SKM-1 treated with dmso at 0.1 percent for 144 hours (cell line): ENCODE measurements around the gene RXFP2.

Experiments used
- DNase-seq: peaks from one replicate; lab custom pipeline; 2025; ENCODE audit not compliant: unreplicated experiment; lab: John Stamatoyannopoulos, UW

RXFP2 gene, protein sequence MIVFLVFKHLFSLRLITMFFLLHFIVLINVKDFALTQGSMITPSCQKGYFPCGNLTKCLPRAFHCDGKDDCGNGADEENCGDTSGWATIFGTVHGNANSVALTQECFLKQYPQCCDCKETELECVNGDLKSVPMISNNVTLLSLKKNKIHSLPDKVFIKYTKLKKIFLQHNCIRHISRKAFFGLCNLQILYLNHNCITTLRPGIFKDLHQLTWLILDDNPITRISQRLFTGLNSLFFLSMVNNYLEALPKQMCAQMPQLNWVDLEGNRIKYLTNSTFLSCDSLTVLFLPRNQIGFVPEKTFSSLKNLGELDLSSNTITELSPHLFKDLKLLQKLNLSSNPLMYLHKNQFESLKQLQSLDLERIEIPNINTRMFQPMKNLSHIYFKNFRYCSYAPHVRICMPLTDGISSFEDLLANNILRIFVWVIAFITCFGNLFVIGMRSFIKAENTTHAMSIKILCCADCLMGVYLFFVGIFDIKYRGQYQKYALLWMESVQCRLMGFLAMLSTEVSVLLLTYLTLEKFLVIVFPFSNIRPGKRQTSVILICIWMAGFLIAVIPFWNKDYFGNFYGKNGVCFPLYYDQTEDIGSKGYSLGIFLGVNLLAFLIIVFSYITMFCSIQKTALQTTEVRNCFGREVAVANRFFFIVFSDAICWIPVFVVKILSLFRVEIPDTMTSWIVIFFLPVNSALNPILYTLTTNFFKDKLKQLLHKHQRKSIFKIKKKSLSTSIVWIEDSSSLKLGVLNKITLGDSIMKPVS

DNA sequence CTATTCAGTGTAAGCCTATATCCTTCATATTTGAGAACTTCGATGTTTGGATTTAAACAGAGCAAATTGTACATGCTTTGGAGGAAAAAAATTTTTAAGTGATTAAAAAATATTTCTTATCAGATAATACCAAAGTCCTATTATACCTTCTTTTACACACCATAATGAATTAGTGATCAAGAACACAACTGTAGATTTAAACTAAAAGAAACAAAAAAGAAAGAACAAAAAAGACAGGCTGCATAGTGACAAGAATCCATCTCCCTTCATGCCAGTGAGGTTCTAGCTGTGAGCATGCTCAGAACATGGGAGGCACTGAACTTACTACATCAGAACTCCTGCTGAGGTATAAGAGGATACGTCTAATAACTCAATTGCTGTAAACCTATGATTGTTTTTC, at the start of gene RXFP2:
Gene RXFP2, plus strand, starts transcription at position 301 of the 400 bp plus-strand sequence. Its CDS starts 87 bp downstream, at position 388.
- DNase-seq = no peak

DNA sequence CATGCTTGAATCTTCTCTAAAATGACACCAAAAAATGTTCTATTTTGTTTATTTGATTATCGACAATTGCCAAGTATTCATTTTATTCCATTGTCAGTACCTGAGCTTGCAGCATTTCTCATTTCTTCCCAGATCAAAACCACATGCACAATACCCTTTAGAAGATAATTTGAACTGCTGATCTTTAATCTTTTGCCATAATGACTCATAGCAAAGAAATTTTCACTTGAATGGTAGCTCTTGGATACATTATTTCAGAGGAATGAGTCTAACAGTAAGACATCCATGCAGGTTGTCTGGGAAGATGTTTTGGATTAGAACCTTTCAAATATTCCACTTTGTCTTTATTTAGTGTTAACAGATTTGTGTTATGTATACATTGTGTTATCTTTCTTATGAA, 42.0 kb upstream of the RXFP2 start:
- no peak for DNase-seq

GRCh38 chr13:31699650-31700049, 39.7 kb upstream of the RXFP2 start:
- no peak for DNase-seq

- DNase-seq = no peak
Observed at GRCh38 chr13:31703780-31704179, 35.5 kb upstream of the RXFP2 start.

DNA sequence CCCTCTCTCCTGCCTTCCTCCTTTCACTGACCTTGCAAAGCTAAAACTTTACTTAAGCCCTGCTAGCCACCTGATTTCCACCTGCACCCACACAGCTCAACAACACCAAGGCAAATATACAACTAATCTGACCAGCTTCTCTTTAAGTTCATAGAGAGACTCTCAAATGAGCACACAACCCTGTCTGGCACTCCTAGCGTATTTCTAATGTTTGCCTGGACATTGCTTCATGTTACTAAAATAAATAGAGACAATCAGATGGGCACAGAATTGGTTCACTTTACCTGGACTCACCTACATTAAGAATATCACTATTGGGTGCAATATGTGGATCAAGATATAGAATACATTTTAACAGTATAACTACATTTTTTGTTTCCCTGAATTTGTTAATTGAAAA, 33.2 kb upstream of the RXFP2 start:
- no peak for DNase-seq

- no peak for DNase-seq
Observed at GRCh38 chr13:31717583-31717982, 21.7 kb upstream of the RXFP2 start.

DNA sequence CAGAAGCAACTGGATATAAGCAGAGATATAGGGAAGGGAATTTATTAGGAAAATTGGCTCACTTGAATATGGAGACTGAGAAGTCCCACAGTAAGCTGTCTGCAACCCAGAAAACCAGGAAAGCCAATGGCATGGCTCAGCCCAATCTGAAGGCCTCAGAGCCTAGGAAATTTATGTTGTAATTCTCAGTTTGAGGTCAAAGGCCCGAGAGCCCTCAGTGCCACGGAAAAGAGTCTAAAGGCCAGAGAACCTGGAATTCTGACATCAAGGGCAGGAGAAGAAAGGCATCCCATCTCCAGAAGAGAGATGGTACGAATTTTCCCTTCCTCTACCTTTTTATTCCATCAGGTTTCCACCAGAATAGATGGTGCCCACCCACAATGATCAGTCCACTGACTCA, 20.1 kb upstream of the RXFP2 start:
- DNase-seq = no peak

GRCh38 chr13:31722673-31723072, 16.7 kb upstream of the RXFP2 start:
- no peak for DNase-seq

DNA sequence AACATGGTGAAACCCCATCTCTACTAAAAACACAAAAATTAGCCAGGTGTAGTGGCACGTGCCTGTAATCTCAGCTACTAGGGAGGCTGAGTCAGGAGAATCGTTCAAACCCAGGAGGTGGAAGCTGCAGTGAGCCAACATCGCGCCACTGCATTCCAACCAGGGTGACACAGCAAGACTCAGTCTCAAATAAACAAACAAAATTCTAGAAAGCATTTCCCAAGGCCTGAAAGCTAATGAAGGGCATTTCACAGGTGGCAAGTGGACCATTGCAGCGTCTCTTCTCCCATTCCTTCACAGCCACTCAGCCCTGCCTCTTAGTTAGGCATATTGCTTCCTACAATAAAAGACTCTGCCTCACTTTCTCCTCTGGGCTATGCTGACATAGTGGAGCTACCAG, 13.5 kb upstream of the RXFP2 start:
- DNase-seq = no peak

GRCh38 chr13:31731921-31732320, 7.4 kb upstream of the RXFP2 start:
- no peak for DNase-seq

GRCh38 chr13:31733066-31733465, 6.3 kb upstream of the RXFP2 start:
- DNase-seq = no peak

DNA sequence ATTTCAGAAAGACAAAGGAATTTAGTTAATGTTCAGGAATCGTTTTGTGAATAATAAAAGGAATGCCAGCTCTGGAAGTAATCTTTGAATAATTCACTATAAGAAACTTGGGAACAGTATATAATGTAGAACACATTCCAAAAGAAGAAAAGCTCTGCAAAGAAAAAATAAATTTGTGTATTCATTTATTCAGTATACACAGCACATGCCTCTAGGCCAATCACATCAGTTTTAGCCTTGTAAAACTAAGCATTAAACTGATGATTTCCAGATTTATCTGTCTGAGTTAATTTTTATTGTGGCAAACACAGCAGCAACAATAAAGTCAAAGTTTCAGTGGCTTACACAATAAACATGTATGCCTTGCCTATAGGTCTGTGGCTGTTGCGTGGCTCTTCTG, 5.7 kb upstream of the RXFP2 start:
- DNase-seq = no peak

DNA sequence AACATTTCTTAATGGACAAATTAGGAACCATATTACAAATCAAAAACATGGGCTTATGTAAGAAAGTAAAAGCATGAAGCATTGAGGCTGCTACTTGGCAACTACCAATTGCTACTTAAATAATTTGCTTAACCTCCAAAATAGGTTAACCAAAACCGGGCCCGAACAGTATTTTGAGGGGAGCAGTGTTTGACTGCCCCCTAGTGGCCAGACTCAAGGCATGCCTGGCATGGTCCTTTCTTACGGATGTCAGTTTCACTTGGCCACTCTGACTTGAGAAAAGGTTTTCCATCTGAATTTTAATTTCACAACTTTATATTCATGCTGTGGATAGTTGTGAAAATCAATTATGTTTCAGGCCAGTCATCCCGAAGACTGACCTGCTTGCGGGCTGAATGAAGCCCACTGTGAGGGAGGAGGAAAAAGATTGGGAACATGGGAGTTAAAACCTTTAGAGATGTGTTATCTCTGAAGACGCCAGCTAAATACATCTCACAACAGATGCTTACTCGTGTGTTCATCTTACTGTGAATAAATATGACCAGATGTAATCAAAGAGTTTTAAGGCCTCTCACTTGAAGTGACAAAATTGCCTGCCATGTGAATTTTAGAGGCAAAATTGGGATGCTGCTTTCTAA, 2.9 kb downstream of the RXFP2 start:
- peak; percentile 67 for DNase-seq

- DNase-seq = no peak
Observed at GRCh38 chr13:31747291-31747690, 8.0 kb downstream of the RXFP2 start.

GRCh38 chr13:31747966-31748365, 8.6 kb downstream of the RXFP2 start:
- no peak for DNase-seq

- no peak for DNase-seq
Observed at GRCh38 chr13:31749929-31750328, 10.6 kb downstream of the RXFP2 start.

GRCh38 chr13:31755211-31755610, 15.9 kb downstream of the RXFP2 start:
- no peak for DNase-seq

GRCh38 chr13:31755803-31756212, 16.5 kb downstream of the RXFP2 start:
- DNase-seq = no peak

GRCh38 chr13:31756346-31756745, 17.0 kb downstream of the RXFP2 start:
- DNase-seq = no peak

DNA sequence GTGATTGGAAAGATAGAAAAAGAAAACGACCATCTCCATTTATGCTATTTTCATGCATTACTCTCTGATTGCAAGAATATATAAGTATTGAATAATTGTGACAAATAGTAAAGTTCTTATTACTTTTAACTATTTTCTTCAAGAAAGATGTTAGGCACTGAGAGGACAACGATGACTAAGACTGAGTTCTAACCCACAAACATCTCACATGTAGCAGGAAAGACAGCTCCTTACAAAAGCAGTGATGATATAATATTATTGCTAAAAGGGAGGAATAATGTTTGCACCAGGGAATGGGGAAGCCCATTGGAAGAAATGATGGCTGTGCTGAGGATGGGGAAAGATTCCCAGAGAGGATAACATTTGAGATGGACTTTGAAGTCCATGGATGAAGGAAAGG, 22.6 kb downstream of the RXFP2 start:
- DNase-seq = no peak

GRCh38 chr13:31764556-31764955, 25.2 kb downstream of the RXFP2 start:
- DNase-seq = no peak
